GM18951 (cell line): Measurements from ENCODE around the gene NEK7.

Experiments used
- POLR2A ChIP-seq: IDR thresholded peaks from 4 replicates; pipeline ENCODE4 v1.6.1; 2011; ENCODE audit warnings: mild to moderate bottlenecking; ENCODE audit not compliant: insufficient read length, insufficient read depth; ENCODE audit errors: extremely low read depth
- in situ Hi-C: fragments of 300-500 bp; cut with MboI; formaldehyde crosslinking; loops from one replicate; pipeline ENCODE4 v1.12.0; 2022; ENCODE audit warnings: low sequenced_read_pairs, mixed read lengths, inconsistent platforms; ENCODE audit not compliant: unreplicated experiment

Gene NEK7

DNA sequence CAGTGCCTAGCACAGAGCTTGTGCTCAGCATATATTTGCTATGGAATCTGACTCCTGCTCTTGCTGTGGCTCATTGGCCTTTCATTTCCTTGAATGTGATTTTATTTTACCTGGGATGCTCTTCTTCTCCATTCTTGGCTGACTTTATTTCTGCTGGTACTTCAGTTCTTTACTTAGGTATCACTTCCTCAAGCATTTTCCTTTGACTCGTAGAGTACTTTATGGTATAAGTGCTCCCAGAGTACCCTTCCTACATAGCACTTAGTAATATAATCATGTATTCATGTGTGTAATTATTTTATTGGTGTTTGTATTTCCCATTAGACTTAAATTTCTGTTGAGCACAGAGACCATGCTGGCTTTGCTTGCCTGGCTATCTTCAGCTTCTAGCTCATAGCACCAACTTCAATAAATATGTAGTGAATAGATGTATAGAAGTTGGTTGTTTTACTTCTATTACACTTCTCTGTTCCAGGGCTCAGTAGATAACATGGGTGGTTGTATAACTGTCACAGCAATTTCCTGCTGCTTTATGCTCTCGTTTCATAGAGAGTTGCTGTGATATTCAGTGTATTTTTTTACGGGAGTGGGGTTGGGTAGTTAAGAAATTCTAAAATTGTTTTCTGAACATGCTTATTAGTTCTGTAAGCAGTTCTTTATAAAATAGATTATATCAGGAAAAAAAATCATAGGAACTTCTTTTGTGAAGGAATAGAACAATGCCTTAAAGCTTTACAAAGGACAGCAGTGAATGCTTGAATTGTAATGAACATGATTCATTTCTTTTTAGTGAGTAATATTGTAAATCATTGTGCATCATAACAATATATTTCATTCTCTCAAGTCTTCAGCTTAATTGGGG lies 112.2 kb downstream of the NEK7 start:
- in situ Hi-C loops: no loop called here
- TF ChIP-seq POLR2A: no peak

- TF ChIP-seq POLR2A: no peak
- in situ Hi-C loops: no loop called here
These were observed 112.8 kb downstream of the NEK7 start for GRCh38 chr1:198269646-198269940.

DNA sequence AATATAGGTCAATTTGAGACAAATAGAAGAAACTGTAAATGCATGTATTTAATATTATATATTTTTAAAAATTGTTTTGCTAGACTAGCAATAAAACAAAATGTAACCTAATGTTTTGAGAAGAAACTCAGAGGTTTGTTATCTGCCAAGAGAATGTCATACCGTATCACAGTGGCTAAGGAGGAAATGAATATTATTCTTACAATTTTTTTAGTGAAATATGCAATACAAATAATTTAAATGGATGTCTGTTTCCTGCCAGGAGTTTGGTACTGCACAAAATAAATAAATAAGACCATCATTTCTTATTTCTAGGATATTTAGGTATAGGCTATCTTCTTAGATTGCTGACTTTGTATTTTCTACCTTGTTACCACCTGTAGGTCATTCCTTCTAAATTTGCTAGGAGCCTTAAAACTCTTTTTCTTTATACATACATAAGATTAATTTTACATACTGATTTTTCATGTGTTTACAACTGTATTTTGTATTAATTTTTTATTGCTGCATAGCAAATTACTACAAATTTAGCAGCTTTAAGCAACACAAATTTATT lies 113.6 kb downstream of the NEK7 start:
- no peak for TF ChIP-seq POLR2A
- in situ Hi-C loops: no loop called here

DNA sequence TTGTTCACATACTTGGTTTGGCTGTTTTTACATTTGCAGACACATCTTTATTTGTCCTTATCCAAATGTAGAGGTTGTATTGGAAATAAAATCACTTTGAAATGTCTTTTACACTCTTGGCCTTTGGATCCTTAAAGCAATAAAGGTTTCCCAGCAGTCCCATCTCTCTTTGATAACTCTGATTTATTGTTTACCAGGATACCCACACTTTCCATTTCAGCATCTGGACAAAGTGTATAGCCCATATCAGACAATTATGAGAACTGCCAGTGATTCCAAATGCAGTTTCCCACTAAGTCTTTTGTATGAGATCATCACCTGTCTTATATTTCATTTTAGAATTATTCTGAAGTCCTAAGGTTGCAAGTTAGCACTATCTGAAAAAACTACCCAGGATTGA lies 114.7 kb downstream of the NEK7 start:
- in situ Hi-C loops: no loop called here
- TF ChIP-seq POLR2A: no peak

- in situ Hi-C loops: no loop called here
- TF ChIP-seq POLR2A: no peak
These were observed 115.7 kb downstream of the NEK7 start for GRCh38 chr1:198272492-198272891.

- in situ Hi-C loops: no loop called here
These were observed 117.0 kb downstream of the NEK7 start for GRCh38 chr1:198273748-198274295.

DNA sequence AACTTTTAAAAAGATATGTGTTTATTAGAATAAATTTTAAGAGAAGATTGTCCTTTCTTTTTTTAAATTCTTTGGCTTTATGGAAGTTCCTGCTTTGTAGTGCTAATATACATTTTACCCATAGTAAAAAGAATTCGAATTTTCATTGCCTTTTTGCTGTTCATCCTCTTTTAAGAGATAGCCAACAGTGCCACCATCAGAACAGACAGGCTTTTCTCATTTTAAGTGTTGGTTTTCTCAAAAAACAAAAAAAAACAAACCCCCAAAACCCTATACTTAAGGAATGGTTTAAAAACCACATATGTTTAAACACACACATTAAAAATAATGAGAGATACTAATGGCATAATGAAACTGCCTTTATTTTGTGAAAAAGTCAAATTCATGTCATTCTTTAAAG lies 118.8 kb downstream of the NEK7 start:
- no peak for TF ChIP-seq POLR2A
- in situ Hi-C loops: loop anchor here (25.0 kb wide), 1 partner anchor 1538 kb away; no protein-coding TSS in a partner anchor

More at GRCh38 chr1:198273748-198274295, 117.0 kb downstream of the NEK7 start:
- no peak for TF ChIP-seq POLR2A

DNA sequence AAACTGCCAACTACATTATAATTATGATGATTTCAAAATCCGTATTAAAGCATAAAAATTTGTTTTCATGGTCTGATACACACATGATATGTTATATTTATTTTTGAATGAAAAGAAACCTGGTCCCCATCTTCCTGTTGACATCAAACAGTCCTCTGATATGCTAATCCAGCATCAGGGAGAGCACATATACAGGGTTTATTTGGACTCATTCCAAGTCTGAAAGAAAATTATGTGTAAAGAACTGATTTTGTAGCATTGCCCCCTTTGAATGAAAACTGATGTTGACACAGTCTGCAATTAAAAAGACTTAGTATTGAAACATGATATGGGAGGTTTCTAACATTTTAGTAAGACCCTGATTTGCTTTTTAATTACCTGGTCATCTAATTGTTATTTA lies 119.4 kb downstream of the NEK7 start:
- TF ChIP-seq POLR2A: no peak
- in situ Hi-C loops: loop anchor here (25.0 kb wide), 1 partner anchor 1539 kb away; no protein-coding TSS in a partner anchor

- in situ Hi-C loops: loop anchor here (25.0 kb wide), 1 partner anchor 1542 kb away; no protein-coding TSS in a partner anchor
- TF ChIP-seq POLR2A: no peak
These were observed 122.1 kb downstream of the NEK7 start for GRCh38 chr1:198278943-198279342.

GRCh38 chr1:198280080-198280479 lies 123.3 kb downstream of the NEK7 start:
- no peak for TF ChIP-seq POLR2A
- in situ Hi-C loops: loop anchor here (25.0 kb wide), 1 partner anchor 1543 kb away; no protein-coding TSS in a partner anchor

- TF ChIP-seq POLR2A: no peak
- in situ Hi-C loops: loop anchor here (25.0 kb wide), 1 partner anchor 1545 kb away; no protein-coding TSS in a partner anchor
These were observed 125.1 kb downstream of the NEK7 start for GRCh38 chr1:198281911-198282310.

DNA sequence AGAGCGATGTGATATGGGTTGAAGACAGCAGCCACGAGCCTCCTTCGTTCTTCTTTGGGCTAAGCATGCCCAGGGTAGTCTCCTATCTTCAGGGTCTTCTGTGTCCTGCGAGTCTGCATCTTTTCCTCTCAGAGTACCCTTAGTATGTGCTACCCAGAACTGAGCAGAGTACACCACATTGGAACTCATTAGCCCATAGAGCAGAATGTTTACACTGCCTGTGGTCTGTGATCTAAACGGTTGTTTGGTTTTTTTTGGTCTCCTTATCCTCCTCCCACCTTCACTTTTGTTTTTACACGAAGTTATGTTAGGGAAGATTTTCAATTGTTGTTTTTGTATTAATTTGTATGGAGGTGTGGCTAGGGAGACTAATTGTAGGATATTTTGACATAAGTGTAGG lies 126.4 kb downstream of the NEK7 start:
- in situ Hi-C loops: loop anchor here (25.0 kb wide), 1 partner anchor 1546 kb away; no protein-coding TSS in a partner anchor
- no peak for TF ChIP-seq POLR2A

DNA sequence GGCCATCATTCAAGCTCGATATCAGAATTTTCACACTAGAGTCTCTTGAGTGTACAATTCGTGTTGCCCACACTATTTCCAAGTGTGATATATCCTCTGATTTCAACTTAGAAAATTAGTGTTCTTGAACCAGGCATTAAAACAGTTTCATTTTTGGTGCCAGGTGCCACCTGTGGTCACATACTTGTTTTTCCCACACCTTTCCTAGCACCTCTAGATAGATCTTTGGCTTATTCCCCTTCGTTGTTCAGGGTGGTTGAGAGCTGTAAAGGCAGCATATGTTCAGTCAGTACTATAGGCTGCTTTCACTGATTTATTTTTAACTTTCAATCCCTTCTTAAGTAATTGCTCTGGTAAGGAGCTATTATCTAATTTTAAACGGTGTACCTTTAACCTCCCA lies 131.1 kb downstream of the NEK7 start:
- TF ChIP-seq POLR2A: no peak
- in situ Hi-C loops: loop anchor here (25.0 kb wide), 1 partner anchor 1551 kb away; no protein-coding TSS in a partner anchor
